Measurements from ENCODE around the gene AP2A2. TPM values are rescaled to one million over a fixed set of nuclear protein-coding genes. Genes with fewer than 3 reads are reported as not detected.

The AP2A2 gene
- total RNA-seq, 4 donors from 2014 or later = 49.5 to 82.6 (median 72.2) TPM

- Histone ChIP-seq H3K4me3 (no peak overlapping the region), H3K27me3 (no peaks in the 10 kb centered on the region), H3K9me3 (no peaks in the 10 kb centered on the region), H3K36me3 (peaks cover 35 to 67% (median 59%) of the 10 kb centered on the region in 4 donors), H3K27ac (replicated peaks in 1 of 4) (no peak overlapping the region), H3K4me1 (peaks cover 0 to 15% (median 9%) of the 10 kb centered on the region in 4 donors)
- no peak for TF ChIP-seq POLR2AphosphoS5 (IDR thresholded peaks at IDR 0.05)
- TF ChIP-seq POLR2A (IDR thresholded peaks at IDR 0.05; ENCODE audit: low read depth) = no peak
- TF ChIP-seq EP300 (IDR thresholded peaks at IDR 0.05) = no peak
- intact Hi-C loops (cut with DNase I) = no loop called here
- 31% methylated on average over 9 of the region's 10 CpGs for WGBS
- no peak for DNase-seq (ENCODE audit: extremely low spot score)
These were observed 27.5 kb upstream of the AP2A2 start for GRCh38 chr11:898143-898511.

- no peak overlapping the region for H3K4me3 ChIP-seq
- no peak overlapping the region for H3K27ac ChIP-seq (replicated peaks in 1 of 4)
- 97% methylated on average over 7 of the region's 22 CpGs for WGBS
- no peak for DNase-seq (ENCODE audit: extremely low spot score)
- H3K27me3 ChIP-seq = no peaks in the 10 kb centered on the region
- TF ChIP-seq POLR2AphosphoS5 (IDR thresholded peaks at IDR 0.05) (no peak), EP300 (IDR thresholded peaks at IDR 0.05) (no peak), CTCF (IDR thresholded peaks at IDR 0.05) (peak in 2 of 3 experiments; percentile 19 to 29)
- intact Hi-C loops (cut with DNase I) = no loop called here
- H3K4me1 ChIP-seq = peaks cover 0 to 15% (median 9%) of the 10 kb centered on the region in 4 donors
- H3K36me3 ChIP-seq = peaks cover 35 to 72% (median 65%) of the 10 kb centered on the region in 4 donors
- no peaks in the 10 kb centered on the region for H3K9me3 ChIP-seq
These were observed 27.0 kb upstream of the AP2A2 start for GRCh38 chr11:898540-899190.

- intact Hi-C loops (cut with DNase I) = loop anchor here (5.0 kb wide), 1 partner anchor 153 kb away; no protein-coding TSS in a partner anchor
- Histone ChIP-seq H3K9me3 (no peaks in the 10 kb centered on the region), H3K4me1 (peaks cover 0 to 15% (median 9%) of the 10 kb centered on the region in 4 donors), H3K36me3 (peaks cover 35 to 76% (median 73%) of the 10 kb centered on the region in 4 donors), H3K27me3 (no peaks in the 10 kb centered on the region), H3K27ac (replicated peaks in 1 of 4) (no peak overlapping the region), H3K4me3 (no peak overlapping the region)
- 91% methylated on average over 10 of the region's 11 CpGs for WGBS
- TF ChIP-seq EP300 (IDR thresholded peaks at IDR 0.05) (no peak), CTCF (IDR thresholded peaks at IDR 0.05) (no peak), POLR2AphosphoS5 (IDR thresholded peaks at IDR 0.05) (no peak), POLR2A (IDR thresholded peaks at IDR 0.05; ENCODE audit: low read depth) (no peak)
- DNase-seq (ENCODE audit: extremely low spot score) = no peak
These were observed 25.9 kb upstream of the AP2A2 start for GRCh38 chr11:899724-900123.

GRCh38 chr11:900545-900944 is 25.1 kb upstream of the AP2A2 start:
- H3K36me3 ChIP-seq = peaks cover 35 to 78% (median 71%) of the 10 kb centered on the region in 4 donors
- no peaks in the 10 kb centered on the region for H3K27me3 ChIP-seq
- H3K4me3 ChIP-seq = no peak overlapping the region
- no peak overlapping the region for H3K27ac ChIP-seq (replicated peaks in 1 of 4)
- peaks cover 0 to 15% (median 9%) of the 10 kb centered on the region in 4 donors for H3K4me1 ChIP-seq
- no peak for DNase-seq (ENCODE audit: extremely low spot score)
- intact Hi-C loops (cut with DNase I) = loop anchor here (5.0 kb wide), 1 partner anchor 152 kb away; no protein-coding TSS in a partner anchor
- TF ChIP-seq POLR2AphosphoS5 (IDR thresholded peaks at IDR 0.05) (no peak), EP300 (IDR thresholded peaks at IDR 0.05) (no peak), POLR2A (IDR thresholded peaks at IDR 0.05; ENCODE audit: low read depth) (no peak), CTCF (IDR thresholded peaks at IDR 0.05) (no peak)
- H3K9me3 ChIP-seq = no peaks in the 10 kb centered on the region
- WGBS = 94% methylated on average over 7 of the region's 7 CpGs

- TF ChIP-seq EP300 (IDR thresholded peaks at IDR 0.05) (no peak), CTCF (IDR thresholded peaks at IDR 0.05) (no peak), POLR2A (IDR thresholded peaks at IDR 0.05; ENCODE audit: low read depth) (no peak), POLR2AphosphoS5 (IDR thresholded peaks at IDR 0.05) (no peak)
- intact Hi-C loops (cut with DNase I) = loop anchor here (5.0 kb wide), 1 partner anchor 151 kb away; no protein-coding TSS in a partner anchor
- H3K36me3 ChIP-seq = peaks cover 35 to 83% (median 70%) of the 10 kb centered on the region in 4 donors
- H3K27me3 ChIP-seq = no peaks in the 10 kb centered on the region
- no peaks in the 10 kb centered on the region for H3K9me3 ChIP-seq
- H3K4me1 ChIP-seq = peaks cover 0 to 15% (median 9%) of the 10 kb centered on the region in 4 donors
- no peak overlapping the region for H3K27ac ChIP-seq (replicated peaks in 1 of 4)
- no peak overlapping the region for H3K4me3 ChIP-seq
- no peak for DNase-seq (ENCODE audit: extremely low spot score)
- WGBS = 94% methylated on average over 18 of the region's 19 CpGs
These were observed 24.1 kb upstream of the AP2A2 start for GRCh38 chr11:901452-902061.
